WTC11 (cell line): ENCODE data around the gene FMO5.
"Not testable (repeated sequence)": the region's sequence is repeated elsewhere in the genome, so short reads cannot be mapped to it uniquely, and the experiment has no call there.

ENCODE experiments used
- ATF1 ChIP-seq: sonication (generic); formaldehyde crosslinking; IDR thresholded peaks from 2 replicates; pipeline ENCODE4 v1.8.1; 2023; ENCODE audit warnings: mild to moderate bottlenecking, moderate library complexity, missing genetic modification reagents
- ATF3 ChIP-seq: sonication (generic); formaldehyde crosslinking; conservative IDR thresholded peaks from 2 replicates; pipeline ENCODE4 v1.8.1; 2022; ENCODE audit warnings: mild to moderate bottlenecking, missing genetic modification reagents
- CTCF ChIP-seq: fragments of 200-600 bp; IDR thresholded peaks from 2 replicates; pipeline ENCODE4 v1.8.0; 2022; ENCODE audit warnings: antibody characterized with exemption
- KAT7 ChIP-seq: sonication (generic); formaldehyde crosslinking; IDR thresholded peaks from 2 replicates; pipeline ENCODE4 v1.8.1; 2023; ENCODE audit warnings: missing genetic modification reagents, mild to moderate bottlenecking, borderline replicate concordance
- SMAD3 ChIP-seq: sonication (generic); formaldehyde crosslinking; IDR thresholded peaks from 2 replicates; pipeline ENCODE4 v1.8.0; 2022; ENCODE audit warnings: missing genetic modification reagents, mild to moderate bottlenecking, borderline replicate concordance
- SOX15 ChIP-seq: fragments of 250-450 bp; sonication (Bioruptor Pico); IDR thresholded peaks from 2 replicates; pipeline ENCODE4 v1.9.0; 2021; ENCODE audit warnings: mild to moderate bottlenecking
- SP1 ChIP-seq: sonication (generic); formaldehyde crosslinking; conservative IDR thresholded peaks from 2 replicates; pipeline ENCODE4 v1.8.1; 2022; ENCODE audit warnings: missing genetic modification reagents
- USF1 ChIP-seq: sonication (generic); formaldehyde crosslinking; IDR thresholded peaks from 2 replicates; pipeline ENCODE4 v1.8.0; 2022; ENCODE audit warnings: mild to moderate bottlenecking, missing genetic modification reagents
- ZNF263 ChIP-seq: sonication (generic); formaldehyde crosslinking; IDR thresholded peaks from 2 replicates; pipeline ENCODE4 v1.8.1; 2022; ENCODE audit warnings: low read depth, mild to moderate bottlenecking, moderate library complexity, missing genetic modification reagents
- TF ChIP-seq, protein P1 (sequence below): sonication (generic); formaldehyde crosslinking; IDR thresholded peaks from 2 replicates; pipeline ENCODE4 v1.8.1; 2023; ENCODE audit warnings: mild to moderate bottlenecking, moderate library complexity, missing genetic modification reagents
- TF ChIP-seq, protein P2 (sequence below): sonication (generic); formaldehyde crosslinking; IDR thresholded peaks from 2 replicates; pipeline ENCODE4 v1.8.0; 2022; ENCODE audit warnings: mild to moderate bottlenecking, missing genetic modification reagents
- TF ChIP-seq, protein P3 (sequence below): fragments of 250-450 bp; sonication (Bioruptor Pico); IDR thresholded peaks from 2 replicates; pipeline ENCODE4 v2.1.2; 2022; ENCODE audit warnings: mild to moderate bottlenecking, moderate library complexity

DNA sequence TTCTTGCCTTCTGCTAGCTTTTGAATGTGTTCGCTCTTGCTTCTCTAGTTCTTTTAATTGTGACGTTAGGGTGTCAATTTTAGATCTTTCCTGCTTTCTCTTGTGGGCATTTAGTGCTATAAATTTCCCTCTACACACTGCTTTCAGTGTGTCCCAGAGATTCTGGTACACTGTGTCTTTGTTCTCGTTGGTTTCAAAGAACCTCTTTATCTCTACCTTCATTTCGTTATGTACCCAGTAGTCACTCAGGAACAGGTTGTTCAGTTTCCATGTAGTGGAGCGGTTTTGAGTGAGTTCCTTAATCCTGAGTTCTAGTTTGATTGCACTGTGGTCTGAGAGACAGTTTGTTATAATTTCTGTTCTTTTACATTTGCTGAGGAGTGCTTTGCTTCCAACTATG lies 5.9 kb upstream of the FMO5 start:
- not testable (repeated sequence) for TF ChIP-seq CTCF; SMAD3 (CRISPR knock-in tag); ATF3; ZNF263; SOX15 (CRISPR knock-in tag); SP1 (CRISPR knock-in tag); ATF1; KAT7; USF1 (CRISPR knock-in tag)
- TF ChIP-seq, protein P1, sequence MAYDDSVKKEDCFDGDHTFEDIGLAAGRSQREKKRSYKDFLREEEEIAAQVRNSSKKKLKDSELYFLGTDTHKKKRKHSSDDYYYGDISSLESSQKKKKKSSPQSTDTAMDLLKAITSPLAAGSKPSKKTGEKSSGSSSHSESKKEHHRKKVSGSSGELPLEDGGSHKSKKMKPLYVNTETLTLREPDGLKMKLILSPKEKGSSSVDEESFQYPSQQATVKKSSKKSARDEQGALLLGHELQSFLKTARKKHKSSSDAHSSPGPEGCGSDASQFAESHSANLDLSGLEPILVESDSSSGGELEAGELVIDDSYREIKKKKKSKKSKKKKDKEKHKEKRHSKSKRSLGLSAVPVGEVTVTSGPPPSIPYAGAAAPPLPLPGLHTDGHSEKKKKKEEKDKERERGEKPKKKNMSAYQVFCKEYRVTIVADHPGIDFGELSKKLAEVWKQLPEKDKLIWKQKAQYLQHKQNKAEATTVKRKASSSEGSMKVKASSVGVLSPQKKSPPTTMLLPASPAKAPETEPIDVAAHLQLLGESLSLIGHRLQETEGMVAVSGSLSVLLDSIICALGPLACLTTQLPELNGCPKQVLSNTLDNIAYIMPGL (CRISPR knock-in tag) = not testable (repeated sequence)
- TF ChIP-seq, protein P2, sequence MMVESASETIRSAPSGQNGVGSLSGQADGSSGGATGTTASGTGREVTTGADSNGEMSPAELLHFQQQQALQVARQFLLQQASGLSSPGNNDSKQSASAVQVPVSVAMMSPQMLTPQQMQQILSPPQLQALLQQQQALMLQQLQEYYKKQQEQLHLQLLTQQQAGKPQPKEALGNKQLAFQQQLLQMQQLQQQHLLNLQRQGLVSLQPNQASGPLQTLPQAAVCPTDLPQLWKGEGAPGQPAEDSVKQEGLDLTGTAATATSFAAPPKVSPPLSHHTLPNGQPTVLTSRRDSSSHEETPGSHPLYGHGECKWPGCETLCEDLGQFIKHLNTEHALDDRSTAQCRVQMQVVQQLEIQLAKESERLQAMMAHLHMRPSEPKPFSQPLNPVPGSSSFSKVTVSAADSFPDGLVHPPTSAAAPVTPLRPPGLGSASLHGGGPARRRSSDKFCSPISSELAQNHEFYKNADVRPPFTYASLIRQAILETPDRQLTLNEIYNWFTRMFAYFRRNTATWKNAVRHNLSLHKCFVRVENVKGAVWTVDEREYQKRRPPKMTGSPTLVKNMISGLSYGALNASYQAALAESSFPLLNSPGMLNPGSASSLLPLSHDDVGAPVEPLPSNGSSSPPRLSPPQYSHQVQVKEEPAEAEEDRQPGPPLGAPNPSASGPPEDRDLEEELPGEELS (CRISPR knock-in tag) = not testable (repeated sequence)
- TF ChIP-seq, protein P3, sequence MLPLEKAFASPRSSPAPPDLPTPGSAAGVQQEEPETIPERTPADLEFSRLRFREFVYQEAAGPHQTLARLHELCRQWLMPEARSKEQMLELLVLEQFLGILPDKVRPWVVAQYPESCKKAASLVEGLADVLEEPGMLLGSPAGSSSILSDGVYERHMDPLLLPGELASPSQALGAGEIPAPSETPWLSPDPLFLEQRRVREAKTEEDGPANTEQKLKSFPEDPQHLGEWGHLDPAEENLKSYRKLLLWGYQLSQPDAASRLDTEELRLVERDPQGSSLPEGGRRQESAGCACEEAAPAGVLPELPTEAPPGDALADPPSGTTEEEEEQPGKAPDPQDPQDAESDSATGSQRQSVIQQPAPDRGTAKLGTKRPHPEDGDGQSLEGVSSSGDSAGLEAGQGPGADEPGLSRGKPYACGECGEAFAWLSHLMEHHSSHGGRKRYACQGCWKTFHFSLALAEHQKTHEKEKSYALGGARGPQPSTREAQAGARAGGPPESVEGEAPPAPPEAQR (CRISPR knock-in tag) = not testable (repeated sequence)
